GM18517 (cell line): ENCODE results near the gene GRID1.
"Not testable (repeated sequence)": the region's sequence is repeated elsewhere in the genome, so short reads cannot be mapped to it uniquely, and the experiment has no call there.

Experiments
- ATAC-seq: cut with Tn5 transposase; IDR thresholded peaks from one replicate; pipeline ENCODE4 v1.9.1; 2021; ENCODE audit warnings: mild to moderate bottlenecking, moderate library complexity; ENCODE audit not compliant: unreplicated experiment

The GRID1 gene

GRCh38 chr10:86122646-86123045 lies 243.9 kb downstream of the GRID1 start:
- ATAC-seq = no peak

- no peak for ATAC-seq
These were observed 245.4 kb downstream of the GRID1 start for GRCh38 chr10:86121200-86121599.

- ATAC-seq = no peak
These were observed 249.5 kb downstream of the GRID1 start for GRCh38 chr10:86117051-86117450.

GRCh38 chr10:86113983-86114382 lies 252.6 kb downstream of the GRID1 start:
- ATAC-seq = no peak

GRCh38 chr10:86113501-86113900 lies 253.1 kb downstream of the GRID1 start:
- ATAC-seq = no peak

- no peak for ATAC-seq
These were observed 253.6 kb downstream of the GRID1 start for GRCh38 chr10:86113044-86113443.

GRCh38 chr10:86111902-86112545 lies 254.6 kb downstream of the GRID1 start:
- no peak for ATAC-seq

- no peak for ATAC-seq
These were observed 256.3 kb downstream of the GRID1 start for GRCh38 chr10:86110156-86110786.

GRCh38 chr10:86109421-86109820 lies 257.2 kb downstream of the GRID1 start:
- ATAC-seq = no peak

- no peak for ATAC-seq
These were observed 257.9 kb downstream of the GRID1 start for GRCh38 chr10:86108696-86109095.

GRCh38 chr10:86107611-86108310 lies 258.8 kb downstream of the GRID1 start:
- ATAC-seq = not testable (repeated sequence)

GRCh38 chr10:86107131-86107530 lies 259.5 kb downstream of the GRID1 start:
- ATAC-seq = no peak

GRCh38 chr10:86106616-86107015 lies 260.0 kb downstream of the GRID1 start:
- ATAC-seq = no peak

GRCh38 chr10:86105640-86106039 lies 261.0 kb downstream of the GRID1 start:
- ATAC-seq = no peak

GRCh38 chr10:86105181-86105580 lies 261.4 kb downstream of the GRID1 start:
- no peak for ATAC-seq

- ATAC-seq = no peak
These were observed 261.9 kb downstream of the GRID1 start for GRCh38 chr10:86104611-86105145.

GRCh38 chr10:86104156-86104555 lies 262.4 kb downstream of the GRID1 start:
- ATAC-seq = no peak

- ATAC-seq = no peak
These were observed 263.0 kb downstream of the GRID1 start for GRCh38 chr10:86103391-86104101.

- ATAC-seq = no peak
These were observed 264.1 kb downstream of the GRID1 start for GRCh38 chr10:86102451-86102850.

GRCh38 chr10:86102031-86102430 lies 264.6 kb downstream of the GRID1 start:
- no peak for ATAC-seq

GRCh38 chr10:86100581-86101061 lies 266.0 kb downstream of the GRID1 start:
- ATAC-seq = peak; percentile 80
